HG02973 (cell line): ENCODE measurements around the gene TDRD9.

Source experiments
- ATAC-seq: cut with Tn5 transposase; IDR thresholded peaks from one replicate; pipeline ENCODE4 v1.9.1; 2021; ENCODE audit warnings: moderate library complexity; ENCODE audit not compliant: unreplicated experiment

The TDRD9 gene

GRCh38 chr14:104020471-104020870 is 92.2 kb downstream of the TDRD9 start:
- ATAC-seq = no peak

- ATAC-seq = no peak
Measured at GRCh38 chr14:104023325-104024055, 95.2 kb downstream of the TDRD9 start.

GRCh38 chr14:104025534-104025933 is 97.3 kb downstream of the TDRD9 start:
- no peak for ATAC-seq

- ATAC-seq = no peak
Measured at GRCh38 chr14:104026024-104026423, 97.8 kb downstream of the TDRD9 start.

- no peak for ATAC-seq
Measured at GRCh38 chr14:104030958-104031357, 102.7 kb downstream of the TDRD9 start.

- ATAC-seq = no peak
Measured at GRCh38 chr14:104031384-104031783, 103.1 kb downstream of the TDRD9 start.

GRCh38 chr14:104034976-104035699 is 106.9 kb downstream of the TDRD9 start:
- ATAC-seq = no peak

GRCh38 chr14:104036212-104036611 is 108.0 kb downstream of the TDRD9 start:
- ATAC-seq = no peak

- no peak for ATAC-seq
Measured at GRCh38 chr14:104037074-104037473, 108.8 kb downstream of the TDRD9 start.

- no peak for ATAC-seq
Measured at GRCh38 chr14:104037903-104038302, 109.6 kb downstream of the TDRD9 start.

- ATAC-seq = no peak
Measured at GRCh38 chr14:104039214-104039613, 111.0 kb downstream of the TDRD9 start.

GRCh38 chr14:104040539-104040938 is 112.3 kb downstream of the TDRD9 start:
- ATAC-seq = no peak

GRCh38 chr14:104041430-104042104 is 113.3 kb downstream of the TDRD9 start:
- ATAC-seq = no peak

GRCh38 chr14:104044016-104044415 is 115.8 kb downstream of the TDRD9 start:
- no peak for ATAC-seq

GRCh38 chr14:104047761-104048160 is 119.5 kb downstream of the TDRD9 start:
- ATAC-seq = no peak

GRCh38 chr14:104048758-104049507 is 120.7 kb downstream of the TDRD9 start:
- no peak for ATAC-seq

GRCh38 chr14:104049576-104050240 is 121.5 kb downstream of the TDRD9 start:
- no peak for ATAC-seq

GRCh38 chr14:104051092-104051813 is 123.0 kb downstream of the TDRD9 start:
- no peak for ATAC-seq

- no peak for ATAC-seq
Measured at GRCh38 chr14:104054222-104054905, 126.1 kb downstream of the TDRD9 start.
